Smooth muscle cell of trachea (primary cell): Measurements from ENCODE around the gene LENG8. TPM values are rescaled to one million over a fixed set of nuclear protein-coding genes. Genes with fewer than 3 reads are reported as not detected.

Source experiments
- total RNA-seq: library from RNA; depleted of rRNA; stranded (reverse); fragments of >200 nt; gene quantifications from 2 replicates; pipeline ENCODE4 v1.2.1, GENCODE V29; 2014

LENG8 gene
- 47.0 and 83.2 TPM in 2 replicates for total RNA-seq

GRCh38 chr19:54448774-54449700 lies at the start of gene LENG8:
Gene LENG8 (plus strand): TSS chr19:54449199. CDS start chr19:54451345, 2,146 bp downstream.

GRCh38 chr19:54415208-54415900 lies 33.6 kb upstream of the LENG8 start, which contains the start of gene TTYH1:
Gene TTYH1 (plus strand): TSS chr19:54415464. CDS start chr19:54415553, 89 bp downstream.

GRCh38 chr19:54463531-54464043 lies 14.6 kb downstream of the LENG8 start, which contains the start of gene LENG9:
Gene LENG9 (minus strand): TSS chr19:54463778. CDS start chr19:54463526, 252 bp downstream.

GRCh38 chr19:54473071-54473891 lies 24.3 kb downstream of the LENG8 start, which contains the start of gene CDC42EP5:
Gene CDC42EP5 (minus strand): TSS chr19:54473296. CDS start chr19:54465547, 7,749 bp downstream.

GRCh38 chr19:54502518-54503048 lies 53.6 kb downstream of the LENG8 start, which contains the start of gene LAIR2:
Gene LAIR2 (plus strand): TSS chr19:54502831. CDS start chr19:54502919, 88 bp downstream.

Other genes starting within 250 kb of the LENG8 start
- gene RPS9, start 248.3 kb upstream of the LENG8 start, total RNA-seq, result 1,744 and 1,790 TPM in 2 replicates
- gene LILRB3, start 226.2 kb upstream of the LENG8 start, total RNA-seq, result not detected in 2 replicates
- not detected in 2 replicates for gene LILRA6, start 206.4 kb upstream of the LENG8 start, total RNA-seq
- under 0.01 TPM in 1 of 2 replicates, not detected in the other for gene LILRB5, start 191.9 kb upstream of the LENG8 start, total RNA-seq
- gene LILRB2, start 168.1 kb upstream of the LENG8 start, total RNA-seq, result not detected in 2 replicates
- gene LILRA5, start 136.0 kb upstream of the LENG8 start, total RNA-seq, result not detected in 2 replicates
- gene LILRA4, start 110.0 kb upstream of the LENG8 start, total RNA-seq, result not detected in 2 replicates
- gene LAIR1, start 84.3 kb upstream of the LENG8 start, total RNA-seq, result not detected in 2 replicates
- gene TTYH1, start 33.7 kb upstream of the LENG8 start, total RNA-seq, result not detected in 2 replicates
- 11.2 and 15.1 TPM in 2 replicates for gene LENG9, start 14.6 kb downstream of the LENG8 start, total RNA-seq
- gene CDC42EP5, start 24.1 kb downstream of the LENG8 start, total RNA-seq, result 28.1 and 51.9 TPM in 2 replicates
- gene LAIR2, start 53.6 kb downstream of the LENG8 start, total RNA-seq, result not detected in 2 replicates
- gene LILRA2, start 124.6 kb downstream of the LENG8 start, total RNA-seq, result not detected in 2 replicates
- gene LILRA1, start 144.4 kb downstream of the LENG8 start, total RNA-seq, result not detected in 2 replicates
- gene LILRB1, start 181.3 kb downstream of the LENG8 start, total RNA-seq, result not detected in 2 replicates
- gene LILRB4, start 213.8 kb downstream of the LENG8 start, total RNA-seq, result not detected in 2 replicates